ENCODE measurements around the gene CNTRL. TPM values are rescaled to one million over a fixed set of nuclear protein-coding genes. Genes with fewer than 3 reads are reported as not detected.
"Not testable (repeated sequence)": the region's sequence is repeated elsewhere in the genome, so short reads cannot be mapped to it uniquely, and the experiment has no call there.

CNTRL gene
- total RNA-seq, 1 donor from 2014 or later = 8.5 TPM

GRCh38 chr9:121034529-121034928, 40.2 kb upstream of the CNTRL start:
- H3K4me3 ChIP-seq = no peak overlapping the region
- DNase-seq (ENCODE audit: low spot score in 2 of 2) = no peak
- no peaks in the 10 kb centered on the region for H3K9me3 ChIP-seq
- H3K27me3 ChIP-seq = no peaks in the 10 kb centered on the region
- no peak for TF ChIP-seq CTCF (IDR thresholded peaks at IDR 0.05)
- intact Hi-C loops (cut with DNase I) = no loop called here
- H3K27ac ChIP-seq = no peak overlapping the region
- no peaks in the 10 kb centered on the region for H3K4me1 ChIP-seq
- peaks cover 6% of the 10 kb centered on the region in 2 donors for H3K36me3 ChIP-seq

GRCh38 chr9:121035717-121036116, 39.0 kb upstream of the CNTRL start:
- H3K4me3 ChIP-seq; H3K36me3 ChIP-seq; H3K27me3 ChIP-seq; H3K9me3 ChIP-seq; H3K4me1 ChIP-seq; H3K27ac ChIP-seq; intact Hi-C loops (cut with DNase I); DNase-seq (ENCODE audit: low spot score in 2 of 2): not testable (repeated sequence)

- Histone ChIP-seq H3K4me3 (no peak overlapping the region), H3K27me3 (no peaks in the 10 kb centered on the region), H3K36me3 (peaks cover 0 to 3% of the 10 kb centered on the region in 2 donors), H3K9me3 (no peaks in the 10 kb centered on the region), H3K27ac (no peak overlapping the region), H3K4me1 (no peaks in the 10 kb centered on the region)
- intact Hi-C loops (cut with DNase I) = no loop called here
- no peak for DNase-seq (ENCODE audit: low spot score in 2 of 2)
- TF ChIP-seq CTCF (IDR thresholded peaks at IDR 0.05) = no peak
These were observed 36.4 kb upstream of the CNTRL start for GRCh38 chr9:121038362-121038761.

GRCh38 chr9:121038804-121039203, 36.0 kb upstream of the CNTRL start:
- TF ChIP-seq CTCF (IDR thresholded peaks at IDR 0.05) = no peak
- no peak overlapping the region for H3K27ac ChIP-seq
- no peaks in the 10 kb centered on the region for H3K27me3 ChIP-seq
- no peak overlapping the region for H3K4me3 ChIP-seq
- no peaks in the 10 kb centered on the region for H3K4me1 ChIP-seq
- H3K9me3 ChIP-seq = no peaks in the 10 kb centered on the region
- DNase-seq (ENCODE audit: low spot score in 2 of 2) = no peak
- peaks cover 0 to 3% of the 10 kb centered on the region in 2 donors for H3K36me3 ChIP-seq
- intact Hi-C loops (cut with DNase I) = no loop called here

- H3K36me3 ChIP-seq = no peaks in the 10 kb centered on the region
- H3K27me3 ChIP-seq = no peaks in the 10 kb centered on the region
- no peak overlapping the region for H3K27ac ChIP-seq
- intact Hi-C loops (cut with DNase I) = no loop called here
- DNase-seq (ENCODE audit: low spot score in 2 of 2) = no peak
- no peak for TF ChIP-seq CTCF (IDR thresholded peaks at IDR 0.05)
- no peaks in the 10 kb centered on the region for H3K9me3 ChIP-seq
- H3K4me1 ChIP-seq = no peaks in the 10 kb centered on the region
- no peak overlapping the region for H3K4me3 ChIP-seq
These were observed 26.6 kb upstream of the CNTRL start for GRCh38 chr9:121048175-121048574.

GRCh38 chr9:121048618-121049017, 26.1 kb upstream of the CNTRL start:
- DNase-seq (ENCODE audit: low spot score in 2 of 2) = no peak
- TF ChIP-seq CTCF (IDR thresholded peaks at IDR 0.05) = no peak
- no peaks in the 10 kb centered on the region for H3K9me3 ChIP-seq
- H3K27me3 ChIP-seq = no peaks in the 10 kb centered on the region
- H3K27ac ChIP-seq = no peak overlapping the region
- no peaks in the 10 kb centered on the region for H3K4me1 ChIP-seq
- H3K4me3 ChIP-seq = no peak overlapping the region
- no peaks in the 10 kb centered on the region for H3K36me3 ChIP-seq
- intact Hi-C loops (cut with DNase I) = no loop called here

Measured in ascending aorta (tissue), 2 donors.